Breast epithelium (tissue), 4 donors: Measurements from ENCODE around the gene PIGQ. TPM values are rescaled to one million over a fixed set of nuclear protein-coding genes. Genes with fewer than 3 reads are reported as not detected.
A peak's percentile ranks its signal among the peaks of the same experiment; 100 is the strongest.

Experiments used
- DNase-seq, 2 donors: peaks; one replicate each; pipeline ENCODE4 v3.0.0-alpha.2; 2019; ENCODE audit warnings: low spot score in 2 of 2
- H3K27ac ChIP-seq, 2 donors: fragments of 200-600 bp; sonication (generic) in 1 of 2; one replicate each; pipeline ENCODE4 v1.5.1; 2016 to 2019; ENCODE audit warnings: mild to moderate bottlenecking in 1 of 2
- H3K27me3 ChIP-seq, 2 donors: fragments of 200-600 bp; sonication (generic) in 1 of 2; one replicate each; pipeline versions ENCODE4 v1.5.1 to v1.6.0; 2017 to 2019; ENCODE audit warnings: control low read depth in 1 of 2, mild to moderate bottlenecking in 1 of 2
- H3K36me3 ChIP-seq: fragments of 200-600 bp; one replicate; pipeline ENCODE4 v1.5.1; 2019
- H3K4me1 ChIP-seq, 2 donors: fragments of 200-600 bp; sonication (generic); one replicate each; pipeline ENCODE4 v1.5.1; 2016 to 2019; ENCODE audit warnings: control low read depth in 1 of 2
- H3K4me3 ChIP-seq, 3 donors: fragments of 200-600 bp; sonication (generic); 1 replicate in 2 of 3; 2 replicates in 1 of 3; pipeline ENCODE4 v1.5.1; 2016 to 2019; ENCODE audit warnings: mild to moderate bottlenecking in 3 of 3, moderate library complexity in 2 of 3
- H3K9me3 ChIP-seq, 2 donors: fragments of 200-600 bp; sonication (generic) in 1 of 2; one replicate each; pipeline ENCODE4 v1.5.1; 2016 to 2019; ENCODE audit warnings: control low read depth in 1 of 2
- CTCF ChIP-seq, 3 donors: fragments of 450-650 bp; IDR thresholded peaks; one replicate each; pipeline ENCODE4 v1.5.1; 2016 to 2017; ENCODE audit warnings: antibody characterized with exemption in 3 of 3, mild to moderate bottlenecking in 3 of 3, moderate library complexity in 3 of 3
- POLR2A ChIP-seq: fragments of 450-650 bp; IDR thresholded peaks from one replicate; pipeline ENCODE4 v1.6.1; 2016; ENCODE audit warnings: antibody characterized with exemption, mild to moderate bottlenecking, moderate library complexity
- POLR2AphosphoS5 ChIP-seq, 3 donors: sonication (generic); formaldehyde crosslinking; IDR thresholded peaks; one replicate each; pipeline ENCODE4 v1.6.1; 2017; ENCODE audit warnings: antibody characterized with exemption in 3 of 3
- intact Hi-C: fragments of 100-400 bp; cut with DNase I; formaldehyde crosslinking; loops from one replicate; pipeline ENCODE4 v1.15.1; 2023; ENCODE audit warnings: low total_unique reads
- total RNA-seq, 3 donors: library from RNA; depleted of rRNA; stranded (reverse); fragments of >200 nt; gene quantifications; one replicate each; pipeline ENCODE4 v1.1.0, GENCODE V29; 2016

PIGQ gene
- total RNA-seq, 3 donors from 2014 or later, result 22.2 to 36.1 (median 31.9) TPM

GRCh38 chr16:582614-583331 lies 13.0 kb downstream of the PIGQ start:
- no peaks in the 10 kb centered on the region for H3K36me3 ChIP-seq
- H3K27me3 ChIP-seq, result no peaks in the 10 kb centered on the region
- intact Hi-C loops, result no loop called here
- no peaks in the 10 kb centered on the region for H3K9me3 ChIP-seq
- no peak overlapping the region for H3K4me3 ChIP-seq
- peaks cover 0 to 6% of the 10 kb centered on the region in 2 donors for H3K4me1 ChIP-seq
- TF ChIP-seq POLR2A (no peak), CTCF (IDR thresholded peaks at IDR 0.05) (no peak), POLR2AphosphoS5 (IDR thresholded peaks at IDR 0.05) (no peak)
- no peak for DNase-seq
- no peak overlapping the region for H3K27ac ChIP-seq

GRCh38 chr16:583470-583814 lies 13.7 kb downstream of the PIGQ start:
- no peaks in the 10 kb centered on the region for H3K9me3 ChIP-seq
- no peak overlapping the region for H3K27ac ChIP-seq
- intact Hi-C loops, result no loop called here
- H3K4me1 ChIP-seq, result peaks cover 2 to 13% of the 10 kb centered on the region in 2 donors
- H3K36me3 ChIP-seq, result no peaks in the 10 kb centered on the region
- no peak overlapping the region for H3K4me3 ChIP-seq
- TF ChIP-seq POLR2A (no peak), CTCF (IDR thresholded peaks at IDR 0.05) (no peak)
- no peaks in the 10 kb centered on the region for H3K27me3 ChIP-seq
- no peak for DNase-seq

GRCh38 chr16:583815-584591 lies 14.2 kb downstream of the PIGQ start:
- intact Hi-C loops, result no loop called here
- Histone ChIP-seq H3K27me3 (no peaks in the 10 kb centered on the region), H3K4me3 (no peak overlapping the region), H3K4me1 (peaks cover 2 to 13% of the 10 kb centered on the region in 2 donors), H3K27ac (no peak overlapping the region), H3K36me3 (no peaks in the 10 kb centered on the region), H3K9me3 (no peaks in the 10 kb centered on the region)
- DNase-seq, result no peak
- TF ChIP-seq POLR2A (no peak), POLR2AphosphoS5 (IDR thresholded peaks at IDR 0.05) (no peak), CTCF (IDR thresholded peaks at IDR 0.05) (no peak)

- no peak for DNase-seq
- no peaks in the 10 kb centered on the region for H3K36me3 ChIP-seq
- intact Hi-C loops, result no loop called here
- no peak for TF ChIP-seq POLR2A
- TF ChIP-seq CTCF (IDR thresholded peaks at IDR 0.05), result peak in 1 of 3 donors; percentile 8
- TF ChIP-seq POLR2AphosphoS5 (IDR thresholded peaks at IDR 0.05), result no peak
- no peak overlapping the region for H3K27ac ChIP-seq
- H3K4me1 ChIP-seq, result peaks cover 2 to 13% of the 10 kb centered on the region in 2 donors
- no peaks in the 10 kb centered on the region for H3K27me3 ChIP-seq
- no peaks in the 10 kb centered on the region for H3K9me3 ChIP-seq
- no peak overlapping the region for H3K4me3 ChIP-seq
Observed at GRCh38 chr16:585351-585750, 15.6 kb downstream of the PIGQ start.

DNA sequence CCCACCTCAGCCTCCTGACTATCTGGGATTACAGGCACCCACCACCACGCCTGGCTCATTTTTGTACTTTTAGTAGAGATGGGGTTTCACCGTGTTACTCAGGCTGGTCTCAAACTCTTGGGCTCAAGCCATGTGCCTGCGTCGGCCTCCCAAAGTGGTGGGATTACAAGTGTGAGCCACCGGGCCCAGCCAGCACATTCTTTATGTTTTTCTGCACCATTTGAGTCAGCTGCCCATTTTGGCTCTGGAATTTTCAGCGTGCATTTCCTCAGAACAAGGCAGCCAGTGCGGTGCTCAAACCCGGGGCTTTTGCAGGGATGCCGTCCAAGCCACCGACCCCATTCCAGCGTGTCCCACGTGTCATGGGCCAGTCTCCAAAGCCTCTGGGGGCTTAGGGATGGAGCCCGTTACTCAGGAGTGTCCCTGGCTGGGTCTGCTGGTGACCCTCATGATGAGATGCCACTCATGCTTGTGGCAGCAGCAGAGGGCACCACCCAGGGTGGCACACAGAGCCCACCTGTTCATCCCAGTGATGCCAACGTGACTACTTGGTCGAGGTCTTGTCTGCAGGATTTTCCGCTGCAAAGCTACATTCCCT lies 16.4 kb downstream of the PIGQ start:
- Histone ChIP-seq H3K4me3 (no peak overlapping the region), H3K27me3 (no peaks in the 10 kb centered on the region), H3K9me3 (no peaks in the 10 kb centered on the region), H3K36me3 (no peaks in the 10 kb centered on the region), H3K27ac (no peak overlapping the region), H3K4me1 (peaks cover 2 to 13% of the 10 kb centered on the region in 2 donors)
- intact Hi-C loops, result no loop called here
- DNase-seq, result no peak
- TF ChIP-seq POLR2AphosphoS5 (IDR thresholded peaks at IDR 0.05), result no peak
- TF ChIP-seq POLR2A, result no peak
- no peak for TF ChIP-seq CTCF (IDR thresholded peaks at IDR 0.05)
